ENCODE data around the gene MAN2A1. TPM values are rescaled to one million over a fixed set of nuclear protein-coding genes. Genes with fewer than 3 reads are reported as not detected.

MAN2A1 gene
- total RNA-seq, 4 donors from 2014 or later, result 53.1 to 83.6 (median 59.3) TPM

- H3K36me3 ChIP-seq, result no peaks in the 10 kb centered on the region
- no peak for DNase-seq
- intact Hi-C loops (cut with DNase I), result no loop called here
- H3K4me1 ChIP-seq, result no peaks in the 10 kb centered on the region
- no peak overlapping the region for H3K4me3 ChIP-seq (replicated peaks in 1 of 3)
- H3K9me3 ChIP-seq, result no peaks in the 10 kb centered on the region
- no peaks in the 10 kb centered on the region for H3K27me3 ChIP-seq
- no peak overlapping the region for H3K27ac ChIP-seq
- 92 to 98% methylated on average over 3 of the region's 3 CpGs for WGBS, 2 donors
- TF ChIP-seq POLR2A (IDR thresholded peaks at IDR 0.05), result no peak
- no peak for TF ChIP-seq CTCF (IDR thresholded peaks at IDR 0.05)
Measured at GRCh38 chr5:109753279-109753678, 63.6 kb downstream of the MAN2A1 start.

GRCh38 chr5:109754319-109754718 lies 64.6 kb downstream of the MAN2A1 start:
- no peak for DNase-seq
- no peak overlapping the region for H3K4me3 ChIP-seq (replicated peaks in 1 of 3)
- TF ChIP-seq POLR2A (IDR thresholded peaks at IDR 0.05) (no peak), CTCF (IDR thresholded peaks at IDR 0.05) (no peak)
- no peaks in the 10 kb centered on the region for H3K9me3 ChIP-seq
- intact Hi-C loops (cut with DNase I), result no loop called here
- no peaks in the 10 kb centered on the region for H3K27me3 ChIP-seq
- H3K4me1 ChIP-seq, result no peaks in the 10 kb centered on the region
- H3K36me3 ChIP-seq, result no peaks in the 10 kb centered on the region
- H3K27ac ChIP-seq, result no peak overlapping the region

- 49 to 76% methylated on average over 2 of the region's 2 CpGs for WGBS, 2 donors
- H3K9me3 ChIP-seq, result no peaks in the 10 kb centered on the region
- H3K27ac ChIP-seq, result no peak overlapping the region
- H3K4me1 ChIP-seq, result no peaks in the 10 kb centered on the region
- no peaks in the 10 kb centered on the region for H3K27me3 ChIP-seq
- no peaks in the 10 kb centered on the region for H3K36me3 ChIP-seq
- TF ChIP-seq POLR2A (IDR thresholded peaks at IDR 0.05) (no peak), CTCF (IDR thresholded peaks at IDR 0.05) (no peak)
- no peak overlapping the region for H3K4me3 ChIP-seq (replicated peaks in 1 of 3)
- no peak for DNase-seq
- intact Hi-C loops (cut with DNase I), result no loop called here
Measured at GRCh38 chr5:109755761-109756160, 66.0 kb downstream of the MAN2A1 start.

DNA sequence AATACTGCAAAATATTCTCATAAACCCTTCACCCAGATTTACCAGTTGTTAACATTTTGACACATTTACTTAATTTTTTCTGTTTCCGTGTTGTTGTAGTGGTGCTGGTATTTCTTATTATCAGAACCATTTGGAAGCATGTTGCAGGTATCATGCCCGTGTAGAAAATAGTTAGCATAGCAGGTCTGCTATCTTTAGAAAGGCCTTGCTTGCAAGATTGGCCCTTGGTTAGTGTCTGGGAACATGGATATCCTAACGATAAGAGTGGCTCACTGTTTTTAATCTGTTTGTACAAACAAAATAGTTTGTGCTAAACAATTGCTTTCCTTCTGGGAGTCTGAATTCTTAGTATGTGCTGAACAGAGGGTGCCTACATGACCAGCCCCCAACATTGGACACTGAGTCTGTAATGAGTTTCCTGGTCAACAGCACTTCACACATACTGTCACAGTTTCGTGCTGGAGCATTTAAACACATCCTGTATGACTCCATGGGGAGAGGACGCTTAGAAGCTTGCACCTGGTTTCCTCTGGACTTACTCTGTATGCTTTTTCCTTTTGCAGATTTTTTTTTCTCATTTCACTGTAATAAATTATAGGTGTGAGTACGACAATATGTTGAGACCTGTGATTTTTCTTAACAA lies 66.9 kb downstream of the MAN2A1 start:
- no peaks in the 10 kb centered on the region for H3K4me1 ChIP-seq
- no peak for TF ChIP-seq POLR2A (IDR thresholded peaks at IDR 0.05)
- TF ChIP-seq CTCF (IDR thresholded peaks at IDR 0.05), result no peak
- no peak overlapping the region for H3K4me3 ChIP-seq (replicated peaks in 1 of 3)
- intact Hi-C loops (cut with DNase I), result no loop called here
- DNase-seq, result no peak
- WGBS, 2 donors, result 82 to 85% methylated on average over 6 of the region's 6 CpGs
- no peaks in the 10 kb centered on the region for H3K36me3 ChIP-seq
- no peak overlapping the region for H3K27ac ChIP-seq
- H3K9me3 ChIP-seq, result no peaks in the 10 kb centered on the region
- no peaks in the 10 kb centered on the region for H3K27me3 ChIP-seq

DNA sequence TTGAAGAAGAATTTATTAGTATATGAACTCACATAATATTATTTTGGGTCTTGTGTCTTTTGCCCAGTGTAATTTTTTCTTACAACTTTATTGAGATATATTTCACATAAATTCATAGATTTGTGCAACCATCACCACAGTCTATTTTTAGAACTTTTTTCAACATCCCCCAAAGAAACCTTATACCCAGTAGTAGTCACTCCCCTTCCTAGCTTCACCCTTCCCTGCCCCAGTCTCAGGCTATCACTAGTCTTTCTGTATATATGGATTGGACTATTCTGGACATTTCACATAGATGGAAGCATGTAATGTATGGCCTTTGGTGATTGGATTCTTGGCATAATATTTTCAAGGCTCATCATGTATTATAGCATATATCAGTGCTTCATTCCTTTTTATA lies 67.8 kb downstream of the MAN2A1 start:
- Histone ChIP-seq H3K27me3 (no peaks in the 10 kb centered on the region), H3K4me1 (no peaks in the 10 kb centered on the region), H3K27ac (no peak overlapping the region), H3K36me3 (peaks cover 0 to 3% of the 10 kb centered on the region in 2 donors), H3K9me3 (no peaks in the 10 kb centered on the region), H3K4me3 (replicated peaks in 1 of 3) (no peak overlapping the region)
- TF ChIP-seq POLR2A (IDR thresholded peaks at IDR 0.05), result no peak
- TF ChIP-seq CTCF (IDR thresholded peaks at IDR 0.05), result no peak
- intact Hi-C loops (cut with DNase I), result no loop called here
- DNase-seq, result no peak
